BLaER1 treated with 17β-estradiol and CSF1 and Interleukin-3, amounts not matched to agents 10 nM and 100 nM (cell line): ENCODE data around the gene UCHL5.

Experiments
- H3K27ac ChIP-seq, 11 experiments: shearing (Covaris generic); formaldehyde crosslinking; 2 replicates each; pipeline ENCODE4 v1.8.1; 2022
- H3K27me3 ChIP-seq, 11 experiments: shearing (Covaris generic); formaldehyde crosslinking; 2 replicates each; pipeline ENCODE4 v1.8.1; 2022
- H3K36me3 ChIP-seq, 11 experiments: shearing (Covaris generic); formaldehyde crosslinking; 2 replicates each; pipeline ENCODE4 v1.8.1; 2022
- H3K4me1 ChIP-seq, 10 experiments: shearing (Covaris generic); formaldehyde crosslinking; 2 replicates each; pipeline ENCODE4 v1.8.1; 2022
- H3K4me2 ChIP-seq, 11 experiments: shearing (Covaris generic); formaldehyde crosslinking; 2 replicates each; pipeline ENCODE4 v1.8.1; 2022
- H3K4me3 ChIP-seq, 10 experiments: shearing (Covaris generic); formaldehyde crosslinking; 2 replicates each; pipeline ENCODE4 v1.8.1; 2022
- H3K9ac ChIP-seq, 11 experiments: shearing (Covaris generic); formaldehyde crosslinking; 2 replicates each; pipeline ENCODE4 v1.8.1; 2022
- H3K9me3 ChIP-seq, 11 experiments: shearing (Covaris generic); formaldehyde crosslinking; replicated peaks in 1 of 11; 2 replicates each; pipeline ENCODE4 v1.8.1; 2022
- H4K20me1 ChIP-seq, 11 experiments: shearing (Covaris generic); formaldehyde crosslinking; 2 replicates each; pipeline ENCODE4 v1.8.1; 2022
- Cebpa-rat ChIP-seq, 11 experiments: shearing (Covaris generic); IDR thresholded peaks; 2 replicates each; pipeline ENCODE4 v1.8.1; 2022

The UCHL5 gene

DNA sequence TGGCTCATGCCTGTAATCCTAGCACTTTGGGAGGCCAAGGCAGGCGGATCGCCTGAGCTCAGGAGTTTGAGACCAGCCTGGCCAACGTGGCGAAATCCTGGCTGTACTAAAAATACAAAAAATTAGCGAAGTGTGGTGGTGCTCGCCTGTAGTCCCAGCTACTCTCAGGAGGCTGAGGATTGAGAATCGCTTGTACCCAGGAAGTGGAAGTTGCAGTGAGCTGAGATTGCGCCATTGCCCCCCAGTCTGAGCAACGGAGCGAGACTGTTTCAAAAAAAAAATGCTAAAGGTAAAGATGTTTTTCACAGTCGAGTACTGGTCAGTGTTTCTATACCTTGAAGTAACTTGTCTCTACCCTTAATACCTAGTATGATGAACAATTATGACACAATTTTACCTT, 35.0 kb upstream of the UCHL5 start:
- Histone ChIP-seq H3K4me1 (peaks cover 0 to 6% (median 2%) of the 10 kb centered on the region in 10 experiments; a peak in 5 of 20 replicates), H3K27me3 (no peaks in the 10 kb centered on the region), H3K4me2 (peak overlapping the region in 4 of 11 experiments; percentile 5 to 38 (median 19); a peak in 4 of 22 replicates), H3K9me3 (peaks cover 0 to 5% (median 0%) of the 10 kb centered on the region in 11 experiments; a peak in 2 of 22 replicates), H3K9ac (no peak overlapping the region), H3K36me3 (peaks cover 57 to 98% (median 73%) of the 10 kb centered on the region in 11 experiments), H3K4me3 (no peak overlapping the region), H4K20me1 (no peaks in the 10 kb centered on the region; a peak in 1 of 22 replicates), H3K27ac (peak overlapping the region in 2 of 11 experiments; percentile 5 to 14; a peak in 1 of 22 replicates)
- TF ChIP-seq Cebpa-rat (IDR thresholded peaks at IDR 0.05): peak in 4 of 11 experiments; percentile 15 to 62 (median 43); a peak in 6 of 22 replicates

DNA sequence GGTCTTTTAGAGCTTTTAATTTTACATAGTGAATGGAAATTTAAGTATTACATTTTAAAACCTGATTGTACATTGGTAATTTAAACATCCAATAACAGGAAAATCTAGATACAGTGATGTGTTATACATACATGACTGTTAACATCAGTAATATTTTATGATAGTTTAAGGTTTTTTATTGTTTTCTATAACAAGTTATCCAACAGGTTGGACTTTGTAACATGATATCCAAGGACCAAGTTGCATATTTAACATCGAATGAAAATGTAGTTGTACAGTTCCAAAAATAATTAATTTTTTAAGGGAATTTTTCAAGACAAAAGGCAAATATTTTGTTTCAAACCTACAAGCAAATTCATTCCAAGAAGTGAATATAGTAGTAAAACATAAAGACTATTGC, 31.7 kb upstream of the UCHL5 start:
- Histone ChIP-seq H3K9me3 (peaks cover 0 to 5% (median 0%) of the 10 kb centered on the region in 11 experiments; a peak in 2 of 22 replicates), H3K36me3 (peaks cover 33 to 95% (median 55%) of the 10 kb centered on the region in 11 experiments), H3K27ac (no peak overlapping the region), H3K9ac (no peak overlapping the region), H3K4me3 (no peak overlapping the region), H3K4me2 (no peak overlapping the region), H3K27me3 (no peaks in the 10 kb centered on the region), H3K4me1 (peaks cover 0 to 6% (median 2%) of the 10 kb centered on the region in 10 experiments; a peak in 5 of 20 replicates), H4K20me1 (peaks cover 0 to 7% (median 0%) of the 10 kb centered on the region in 11 experiments; a peak in 2 of 22 replicates)
- no peak for TF ChIP-seq Cebpa-rat (IDR thresholded peaks at IDR 0.05)

DNA sequence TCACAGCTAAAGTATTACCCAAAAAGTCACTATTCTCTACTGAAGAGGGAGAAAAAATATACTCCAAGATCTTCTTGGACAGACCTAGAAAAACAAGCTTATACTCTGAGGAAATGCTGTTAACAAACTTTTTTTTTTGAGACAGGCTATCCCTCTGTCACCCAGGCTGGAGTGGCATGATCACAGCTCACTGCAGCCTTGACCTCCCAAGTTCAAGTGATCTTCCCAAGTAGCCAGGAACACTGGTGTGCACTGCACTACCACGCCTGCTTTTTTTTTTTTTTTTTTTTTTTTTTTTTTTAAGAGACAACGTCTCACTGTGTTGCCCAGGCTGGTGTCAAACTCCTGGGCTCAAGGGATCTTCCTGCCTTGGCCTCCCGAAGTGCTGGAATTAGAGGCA, 28.7 kb upstream of the UCHL5 start:
- H3K4me3 ChIP-seq: no peak overlapping the region
- H3K9ac ChIP-seq: no peak overlapping the region
- no peaks in the 10 kb centered on the region for H3K9me3 ChIP-seq
- H3K4me1 ChIP-seq: no peaks in the 10 kb centered on the region
- no peak overlapping the region for H3K4me2 ChIP-seq
- H3K36me3 ChIP-seq: peaks cover 35 to 95% (median 58%) of the 10 kb centered on the region in 11 experiments
- TF ChIP-seq Cebpa-rat (IDR thresholded peaks at IDR 0.05): no peak
- no peak overlapping the region for H3K27ac ChIP-seq
- no peaks in the 10 kb centered on the region for H3K27me3 ChIP-seq
- H4K20me1 ChIP-seq: peaks cover 0 to 7% (median 0%) of the 10 kb centered on the region in 11 experiments; a peak in 1 of 22 replicates

DNA sequence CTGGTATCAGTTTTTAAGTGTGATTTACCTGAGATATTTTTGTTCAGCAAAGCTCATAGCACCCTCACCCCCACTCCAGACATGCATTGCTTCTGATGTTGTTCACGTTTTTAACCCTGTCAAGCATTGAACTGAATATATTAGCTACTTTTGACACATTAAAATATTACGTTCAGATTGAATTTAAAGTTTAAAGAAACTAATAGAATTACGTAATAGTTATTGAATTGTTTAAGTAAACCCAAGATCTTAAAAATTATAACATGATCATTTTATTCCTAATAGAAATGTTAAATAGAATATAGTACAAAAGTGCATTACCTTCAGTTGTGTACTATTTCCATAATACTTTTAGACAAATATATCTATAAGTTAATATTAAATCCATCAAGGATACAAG, 27.2 kb upstream of the UCHL5 start:
- Histone ChIP-seq H3K9me3 (no peaks in the 10 kb centered on the region), H3K27ac (no peak overlapping the region), H3K4me2 (no peak overlapping the region), H3K36me3 (peaks cover 42 to 95% (median 65%) of the 10 kb centered on the region in 11 experiments), H3K4me3 (no peak overlapping the region), H3K27me3 (no peaks in the 10 kb centered on the region), H3K9ac (no peak overlapping the region), H4K20me1 (peaks cover 0 to 7% (median 0%) of the 10 kb centered on the region in 11 experiments; a peak in 1 of 22 replicates), H3K4me1 (no peaks in the 10 kb centered on the region)
- TF ChIP-seq Cebpa-rat (IDR thresholded peaks at IDR 0.05): peak in 1 of 11 experiments; percentile 30; a peak in 1 of 22 replicates

DNA sequence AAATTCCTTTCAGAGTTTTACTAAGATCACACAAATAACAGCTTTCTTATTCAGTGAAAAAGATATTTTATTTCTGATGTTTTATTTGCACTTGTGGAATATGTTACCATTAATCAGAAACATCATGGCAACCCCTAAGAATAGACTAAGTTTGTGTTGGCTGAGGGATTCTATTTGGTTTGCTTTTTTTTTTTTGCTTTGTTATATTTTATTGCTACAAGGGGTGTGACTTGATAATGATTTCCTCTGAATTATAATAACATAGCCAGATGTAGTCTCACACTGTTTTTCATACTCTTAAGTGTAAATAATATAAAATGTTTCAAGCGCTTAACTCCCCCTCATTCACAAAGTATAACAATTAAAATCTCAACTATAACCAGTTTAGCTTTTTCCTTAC, 26.1 kb upstream of the UCHL5 start:
- H3K4me2 ChIP-seq: no peak overlapping the region
- H3K4me1 ChIP-seq: no peaks in the 10 kb centered on the region
- peaks cover 0 to 7% (median 0%) of the 10 kb centered on the region in 11 experiments; a peak in 1 of 22 replicates for H4K20me1 ChIP-seq
- TF ChIP-seq Cebpa-rat (IDR thresholded peaks at IDR 0.05): no peak
- H3K27ac ChIP-seq: no peak overlapping the region
- peaks cover 47 to 98% (median 71%) of the 10 kb centered on the region in 11 experiments for H3K36me3 ChIP-seq
- H3K9me3 ChIP-seq: no peaks in the 10 kb centered on the region
- no peak overlapping the region for H3K9ac ChIP-seq
- no peaks in the 10 kb centered on the region for H3K27me3 ChIP-seq
- H3K4me3 ChIP-seq: no peak overlapping the region

DNA sequence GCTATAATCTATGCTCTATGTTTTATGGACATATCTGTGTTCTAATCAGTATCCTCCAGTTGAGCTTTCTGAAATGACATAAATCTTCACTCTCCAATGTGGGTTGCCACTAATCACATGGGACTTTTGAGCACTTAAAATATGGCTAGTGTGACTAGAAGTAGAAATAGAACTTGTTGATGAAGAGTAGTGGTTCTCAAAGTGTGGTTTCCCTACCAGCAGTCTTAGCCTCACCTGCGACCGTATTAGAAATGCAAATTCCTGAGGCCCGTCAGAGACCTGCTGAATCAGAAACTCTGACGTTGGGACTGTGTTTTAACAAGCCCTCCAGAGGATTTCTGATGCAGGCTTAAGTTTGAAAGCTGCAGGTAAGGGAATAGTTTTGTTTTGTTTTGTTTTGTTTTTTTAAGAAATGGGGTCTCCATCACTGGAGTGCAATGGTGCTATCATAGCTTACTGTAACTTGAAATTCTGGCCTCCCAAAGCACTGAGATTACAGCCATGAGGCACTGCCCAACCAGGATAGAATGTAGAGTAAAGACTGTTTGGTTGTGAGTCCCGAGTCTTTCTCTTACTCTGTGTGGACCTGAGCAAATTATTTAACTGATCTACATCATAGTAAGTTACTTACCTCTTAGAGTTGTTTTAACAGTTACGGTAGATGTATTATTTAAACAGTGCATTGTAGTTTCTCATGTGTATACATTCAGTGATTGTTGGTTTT, 24.4 kb upstream of the UCHL5 start:
- Histone ChIP-seq H3K27ac (no peak overlapping the region), H3K4me3 (no peak overlapping the region), H3K4me1 (no peaks in the 10 kb centered on the region), H3K27me3 (no peaks in the 10 kb centered on the region), H3K9me3 (peaks cover 0 to 8% (median 8%) of the 10 kb centered on the region in 11 experiments; a peak in 13 of 22 replicates), H4K20me1 (peaks cover 0 to 7% (median 0%) of the 10 kb centered on the region in 11 experiments; a peak in 1 of 22 replicates), H3K4me2 (no peak overlapping the region), H3K36me3 (peaks cover 64 to 98% (median 83%) of the 10 kb centered on the region in 11 experiments), H3K9ac (no peak overlapping the region)
- no peak for TF ChIP-seq Cebpa-rat (IDR thresholded peaks at IDR 0.05)

DNA sequence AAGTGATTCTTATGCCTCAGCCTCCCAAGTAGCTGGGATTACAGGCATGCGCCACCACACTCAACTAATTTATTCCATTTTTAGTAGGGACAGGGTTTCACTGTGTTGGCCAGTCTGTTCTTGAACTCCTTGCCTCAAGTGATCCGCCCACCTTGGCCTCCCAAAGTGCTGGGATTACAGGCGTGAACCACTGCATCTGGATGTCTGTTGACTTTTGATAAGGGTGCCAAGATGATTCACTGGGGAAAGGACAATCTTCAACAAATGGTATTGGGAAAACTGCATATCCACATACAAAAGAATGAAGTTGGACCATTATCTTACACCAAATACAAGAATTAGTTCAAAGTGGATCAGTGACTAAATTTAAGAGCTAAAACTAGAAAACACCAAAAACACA, 20.0 kb upstream of the UCHL5 start:
- H3K27ac ChIP-seq: no peak overlapping the region
- no peak overlapping the region for H3K4me3 ChIP-seq
- TF ChIP-seq Cebpa-rat (IDR thresholded peaks at IDR 0.05): no peak
- H3K4me2 ChIP-seq: no peak overlapping the region
- H4K20me1 ChIP-seq: peaks cover 0 to 4% (median 0%) of the 10 kb centered on the region in 11 experiments; a peak in 1 of 22 replicates
- H3K27me3 ChIP-seq: no peaks in the 10 kb centered on the region
- no peak overlapping the region for H3K9ac ChIP-seq
- H3K9me3 ChIP-seq: peaks cover 17 to 33% (median 26%) of the 10 kb centered on the region in 11 experiments
- no peaks in the 10 kb centered on the region for H3K4me1 ChIP-seq
- peaks cover 76 to 94% (median 85%) of the 10 kb centered on the region in 11 experiments for H3K36me3 ChIP-seq

DNA sequence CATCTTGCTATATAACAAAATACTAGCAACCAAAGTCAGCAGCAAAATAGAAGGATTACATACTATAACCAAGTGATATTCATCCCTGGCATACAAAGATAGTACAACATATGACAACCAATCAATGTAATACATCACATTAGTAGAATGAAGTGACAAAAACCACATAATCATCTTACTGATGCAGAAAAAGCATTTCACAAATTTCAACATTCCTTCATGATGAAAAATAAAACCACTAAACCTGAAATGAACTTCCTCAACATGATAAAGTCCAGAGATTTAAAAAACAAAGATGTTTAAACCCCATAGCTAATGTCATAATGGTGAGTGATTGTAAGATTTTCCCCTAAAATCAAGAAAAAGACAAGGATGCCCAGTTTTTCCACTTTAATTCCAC, 18.8 kb upstream of the UCHL5 start:
- Histone ChIP-seq H3K27me3 (no peaks in the 10 kb centered on the region), H4K20me1 (peaks cover 0 to 4% (median 0%) of the 10 kb centered on the region in 11 experiments; a peak in 1 of 22 replicates), H3K27ac (no peak overlapping the region), H3K4me3 (no peak overlapping the region), H3K9me3 (peaks cover 17 to 33% (median 26%) of the 10 kb centered on the region in 11 experiments), H3K4me1 (no peaks in the 10 kb centered on the region), H3K36me3 (peaks cover 70 to 87% (median 78%) of the 10 kb centered on the region in 11 experiments), H3K9ac (no peak overlapping the region), H3K4me2 (no peak overlapping the region)
- TF ChIP-seq Cebpa-rat (IDR thresholded peaks at IDR 0.05): no peak

DNA sequence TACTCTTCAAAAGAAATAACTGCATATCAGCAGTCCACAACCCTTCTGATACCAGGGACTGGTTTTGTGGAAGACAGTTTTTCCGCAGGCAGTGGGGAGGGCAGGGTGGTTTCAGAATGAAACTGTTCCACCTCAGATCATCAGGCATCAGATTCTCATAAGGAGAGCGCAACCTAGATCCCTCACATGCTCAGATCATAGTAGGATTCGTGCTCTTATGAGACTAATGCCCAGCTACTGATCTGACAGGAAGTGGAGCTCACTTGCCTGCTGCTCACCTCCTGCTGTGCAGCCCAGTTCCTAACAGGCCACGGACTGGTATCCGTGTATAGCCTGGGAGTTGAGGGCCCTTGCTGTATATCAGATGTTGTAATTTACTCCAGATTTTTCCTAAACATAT, 11.8 kb upstream of the UCHL5 start:
- Histone ChIP-seq H3K36me3 (peaks cover 15 to 51% (median 36%) of the 10 kb centered on the region in 11 experiments; a peak in 21 of 22 replicates), H3K4me1 (peaks cover 0 to 28% (median 7%) of the 10 kb centered on the region in 10 experiments; a peak in 11 of 20 replicates), H3K9me3 (peaks cover 0 to 4% (median 0%) of the 10 kb centered on the region in 11 experiments; a peak in 4 of 22 replicates), H3K9ac (no peak overlapping the region), H3K4me3 (no peak overlapping the region), H3K27me3 (no peaks in the 10 kb centered on the region), H4K20me1 (peaks cover 7 to 39% (median 23%) of the 10 kb centered on the region in 11 experiments; a peak in 15 of 22 replicates), H3K27ac (no peak overlapping the region), H3K4me2 (peak overlapping the region in 2 of 11 experiments; percentile 27 to 58; a peak in 4 of 22 replicates)
- TF ChIP-seq Cebpa-rat (IDR thresholded peaks at IDR 0.05): no peak
